T-helper 1 cell treated with Interleukin-12 subunit alpha and Interleukin-12 subunit beta and Interleukin-4 antibody, amounts not matched to agents 30 μg/mL and 1 μg/mL, for 36 hours (primary cell): ENCODE results near the gene PARVG.

Experiments
- H3K27ac Mint-ChIP-seq: one replicate; pipeline ENCODE4 v1.8.0; 2021; ENCODE audit warnings: mild to moderate bottlenecking, mixed read lengths
- H3K27me3 Mint-ChIP-seq: one replicate; pipeline ENCODE4 v1.8.0; 2021; ENCODE audit warnings: low read depth, mixed read lengths
- H3K36me3 Mint-ChIP-seq: one replicate; pipeline ENCODE4 v1.8.0; 2021; ENCODE audit warnings: low read depth, mixed read lengths
- H3K4me1 Mint-ChIP-seq: one replicate; pipeline ENCODE4 v1.8.0; 2021; ENCODE audit warnings: low read depth, mixed read lengths
- H3K4me3 Mint-ChIP-seq: one replicate; pipeline ENCODE4 v1.8.0; 2021; ENCODE audit warnings: mild to moderate bottlenecking, moderate library complexity, mixed read lengths
- H3K9me3 Mint-ChIP-seq: one replicate; pipeline ENCODE4 v1.8.0; 2021; ENCODE audit warnings: mixed read lengths

PARVG gene

GRCh38 chr22:44214187-44214586 is 33.5 kb downstream of the PARVG start:
- H3K4me3 Mint-ChIP-seq: no peak overlapping the region
- H3K36me3 Mint-ChIP-seq: peaks cover 4% of the 10 kb centered on the region
- peaks cover 11% of the 10 kb centered on the region for H3K9me3 Mint-ChIP-seq
- peaks cover 6% of the 10 kb centered on the region for H3K4me1 Mint-ChIP-seq
- no peak overlapping the region for H3K27ac Mint-ChIP-seq
- H3K27me3 Mint-ChIP-seq: no peaks in the 10 kb centered on the region

GRCh38 chr22:44214764-44215163 is 34.0 kb downstream of the PARVG start:
- Mint-ChIP-seq H3K4me1 (peaks cover 3% of the 10 kb centered on the region), H3K27me3 (no peaks in the 10 kb centered on the region), H3K4me3 (no peak overlapping the region), H3K9me3 (peaks cover 7% of the 10 kb centered on the region), H3K27ac (no peak overlapping the region), H3K36me3 (peaks cover 1% of the 10 kb centered on the region)

GRCh38 chr22:44215287-44215686 is 34.6 kb downstream of the PARVG start:
- H3K36me3 Mint-ChIP-seq: no peaks in the 10 kb centered on the region
- no peaks in the 10 kb centered on the region for H3K4me1 Mint-ChIP-seq
- no peaks in the 10 kb centered on the region for H3K27me3 Mint-ChIP-seq
- H3K27ac Mint-ChIP-seq: no peak overlapping the region
- H3K9me3 Mint-ChIP-seq: peaks cover 7% of the 10 kb centered on the region
- no peak overlapping the region for H3K4me3 Mint-ChIP-seq

GRCh38 chr22:44217346-44217745 is 36.6 kb downstream of the PARVG start:
- H3K4me3 Mint-ChIP-seq: no peak overlapping the region
- no peaks in the 10 kb centered on the region for H3K4me1 Mint-ChIP-seq
- H3K36me3 Mint-ChIP-seq: no peaks in the 10 kb centered on the region
- peaks cover 7% of the 10 kb centered on the region for H3K9me3 Mint-ChIP-seq
- H3K27ac Mint-ChIP-seq: no peak overlapping the region
- no peaks in the 10 kb centered on the region for H3K27me3 Mint-ChIP-seq

- H3K4me3 Mint-ChIP-seq: no peak overlapping the region
- H3K4me1 Mint-ChIP-seq: no peaks in the 10 kb centered on the region
- H3K36me3 Mint-ChIP-seq: no peaks in the 10 kb centered on the region
- H3K9me3 Mint-ChIP-seq: peaks cover 7% of the 10 kb centered on the region
- H3K27ac Mint-ChIP-seq: no peak overlapping the region
- no peaks in the 10 kb centered on the region for H3K27me3 Mint-ChIP-seq
These were observed 37.3 kb downstream of the PARVG start for GRCh38 chr22:44218071-44218470.

- H3K4me1 Mint-ChIP-seq: no peaks in the 10 kb centered on the region
- peaks cover 7% of the 10 kb centered on the region for H3K9me3 Mint-ChIP-seq
- no peak overlapping the region for H3K27ac Mint-ChIP-seq
- H3K36me3 Mint-ChIP-seq: no peaks in the 10 kb centered on the region
- no peak overlapping the region for H3K4me3 Mint-ChIP-seq
- H3K27me3 Mint-ChIP-seq: no peaks in the 10 kb centered on the region
These were observed 38.6 kb downstream of the PARVG start for GRCh38 chr22:44219101-44219870.

- Mint-ChIP-seq H3K4me3 (no peak overlapping the region), H3K4me1 (no peaks in the 10 kb centered on the region), H3K36me3 (no peaks in the 10 kb centered on the region), H3K27ac (no peak overlapping the region), H3K27me3 (no peaks in the 10 kb centered on the region), H3K9me3 (peaks cover 7% of the 10 kb centered on the region)
These were observed 40.3 kb downstream of the PARVG start for GRCh38 chr22:44220727-44221680.

GRCh38 chr22:44221710-44222475 is 41.2 kb downstream of the PARVG start:
- H3K4me1 Mint-ChIP-seq: no peaks in the 10 kb centered on the region
- no peaks in the 10 kb centered on the region for H3K36me3 Mint-ChIP-seq
- no peak overlapping the region for H3K4me3 Mint-ChIP-seq
- no peak overlapping the region for H3K27ac Mint-ChIP-seq
- H3K9me3 Mint-ChIP-seq: no peaks in the 10 kb centered on the region
- peaks cover 4% of the 10 kb centered on the region for H3K27me3 Mint-ChIP-seq

- Mint-ChIP-seq H3K4me1 (no peaks in the 10 kb centered on the region), H3K36me3 (no peaks in the 10 kb centered on the region), H3K27ac (no peak overlapping the region), H3K4me3 (no peak overlapping the region), H3K9me3 (no peaks in the 10 kb centered on the region), H3K27me3 (peaks cover 4% of the 10 kb centered on the region)
These were observed 43.4 kb downstream of the PARVG start for GRCh38 chr22:44224166-44224565.

- Mint-ChIP-seq H3K27ac (no peak overlapping the region), H3K27me3 (peaks cover 9% of the 10 kb centered on the region), H3K36me3 (no peaks in the 10 kb centered on the region), H3K9me3 (peaks cover 8% of the 10 kb centered on the region), H3K4me3 (no peak overlapping the region), H3K4me1 (no peaks in the 10 kb centered on the region)
These were observed 44.5 kb downstream of the PARVG start for GRCh38 chr22:44225091-44225689.

GRCh38 chr22:44225812-44226211 is 45.1 kb downstream of the PARVG start:
- no peak overlapping the region for H3K27ac Mint-ChIP-seq
- H3K4me1 Mint-ChIP-seq: no peaks in the 10 kb centered on the region
- peaks cover 10% of the 10 kb centered on the region for H3K27me3 Mint-ChIP-seq
- H3K4me3 Mint-ChIP-seq: no peak overlapping the region
- H3K9me3 Mint-ChIP-seq: peaks cover 8% of the 10 kb centered on the region
- no peaks in the 10 kb centered on the region for H3K36me3 Mint-ChIP-seq

- no peak overlapping the region for H3K4me3 Mint-ChIP-seq
- H3K27me3 Mint-ChIP-seq: peaks cover 13% of the 10 kb centered on the region
- H3K4me1 Mint-ChIP-seq: no peaks in the 10 kb centered on the region
- H3K27ac Mint-ChIP-seq: no peak overlapping the region
- H3K9me3 Mint-ChIP-seq: peaks cover 8% of the 10 kb centered on the region
- no peaks in the 10 kb centered on the region for H3K36me3 Mint-ChIP-seq
These were observed 48.6 kb downstream of the PARVG start for GRCh38 chr22:44229331-44229730.

- H3K4me1 Mint-ChIP-seq: no peaks in the 10 kb centered on the region
- peaks cover 13% of the 10 kb centered on the region for H3K27me3 Mint-ChIP-seq
- H3K36me3 Mint-ChIP-seq: no peaks in the 10 kb centered on the region
- H3K4me3 Mint-ChIP-seq: no peak overlapping the region
- peaks cover 8% of the 10 kb centered on the region for H3K9me3 Mint-ChIP-seq
- no peak overlapping the region for H3K27ac Mint-ChIP-seq
These were observed 49.1 kb downstream of the PARVG start for GRCh38 chr22:44229809-44230208.

GRCh38 chr22:44231233-44231632 is 50.5 kb downstream of the PARVG start:
- H3K9me3 Mint-ChIP-seq: peaks cover 8% of the 10 kb centered on the region
- no peaks in the 10 kb centered on the region for H3K36me3 Mint-ChIP-seq
- no peaks in the 10 kb centered on the region for H3K4me1 Mint-ChIP-seq
- no peak overlapping the region for H3K27ac Mint-ChIP-seq
- H3K27me3 Mint-ChIP-seq: peaks cover 11% of the 10 kb centered on the region
- no peak overlapping the region for H3K4me3 Mint-ChIP-seq
